ENCODE data around the gene SPEF1.

SPEF1 gene

DNA sequence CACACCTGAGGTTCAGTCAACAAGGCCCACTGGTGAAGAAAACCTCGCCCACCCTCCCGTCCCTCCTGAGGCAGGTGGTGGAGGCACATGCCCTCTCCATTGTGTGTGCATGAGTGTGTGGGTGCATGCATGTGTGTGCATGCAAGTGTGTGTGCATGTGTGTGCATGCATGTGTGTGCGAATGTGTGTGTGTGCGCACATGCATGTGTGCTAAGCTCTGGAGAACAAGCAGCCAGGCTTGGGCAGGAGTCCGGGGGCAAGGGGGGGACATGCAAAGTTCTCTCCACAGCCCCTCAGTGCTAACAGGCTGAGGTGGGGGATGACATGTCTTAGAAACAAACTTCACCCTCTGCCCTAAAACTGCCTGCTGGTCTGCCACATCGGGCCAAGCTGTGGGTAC is 51.9 kb downstream of the SPEF1 start:
- DNase-seq, result no peak

DNA sequence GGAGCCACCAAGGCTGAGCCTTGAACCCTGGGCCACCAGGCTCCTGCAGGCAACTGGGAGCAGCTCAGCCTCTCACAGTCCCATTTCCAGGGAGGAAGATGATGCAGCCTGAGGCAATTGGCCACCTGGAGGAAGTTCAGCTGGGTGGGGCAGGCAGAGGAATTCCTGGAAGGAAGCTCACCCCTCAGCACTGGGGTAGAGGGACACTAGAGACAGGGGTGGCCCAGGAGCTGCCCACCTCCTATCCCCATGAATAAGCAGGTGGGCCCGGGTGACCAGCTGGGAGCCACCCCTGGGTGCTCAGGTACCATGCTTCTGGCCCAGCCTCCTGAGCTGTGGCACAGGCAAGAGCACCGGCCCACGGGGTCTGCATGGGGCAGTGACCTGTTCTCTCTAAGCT is 52.4 kb downstream of the SPEF1 start:
- DNase-seq, result no peak

DNA sequence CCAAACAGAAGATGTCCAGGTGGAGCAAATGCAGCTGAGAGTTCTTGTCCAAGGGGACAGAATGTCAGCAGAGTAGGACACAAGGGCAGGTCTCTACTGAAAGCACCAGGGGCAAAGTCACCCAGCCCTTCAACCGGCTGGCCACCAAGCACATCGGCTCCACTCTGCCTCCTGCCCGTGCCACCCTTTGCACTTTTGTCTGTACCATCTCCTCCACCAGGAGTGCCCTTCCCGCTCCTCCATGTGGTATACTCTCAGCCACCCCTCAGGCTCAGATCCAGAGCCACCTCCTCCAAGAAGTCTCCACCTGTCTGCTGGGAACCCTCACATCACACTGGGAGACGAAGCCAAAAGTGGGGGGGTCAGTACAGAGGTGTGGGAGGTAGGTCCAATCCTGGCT is 52.9 kb downstream of the SPEF1 start:
- no peak for DNase-seq
